WTC11 (cell line): ENCODE results near the gene ITGAL. TPM values are rescaled to one million over a fixed set of nuclear protein-coding genes. Genes with fewer than 3 reads are reported as not detected.
A peak's percentile ranks its signal among the peaks of the same experiment; 100 is the strongest.

Experiments used
- ATAC-seq: fragments of 200-7000 bp; cut with Tn5 transposase; 2 replicates; pipeline ENCODE4 v1.10.0; 2021; ENCODE audit warnings: mild to moderate bottlenecking, moderate library complexity
- CTCF ChIA-PET: fragments of 300-600 bp; sonication (Branson Sonifier 250); formaldehyde crosslinking; loops from one replicate; lab custom pipeline; 2021; ENCODE audit warnings: antibody characterized with exemption; lab: Charles Lee
- POLR2A ChIA-PET: fragments of 350-600 bp; sonication (Branson Sonifier 250); formaldehyde crosslinking; loops from one replicate; lab custom pipeline; 2021; ENCODE audit warnings: antibody characterized with exemption; lab: Charles Lee
- DNase-seq: peaks from one replicate; pipeline ENCODE4 v3.0.0; 2021; ENCODE audit warnings: low spot score
- H3K27ac Mint-ChIP-seq: 2 replicates; pipeline ENCODE4 v1.8.0; 2021; ENCODE audit warnings: mixed read lengths
- H3K27me3 Mint-ChIP-seq: 2 replicates; pipeline ENCODE4 v1.8.0; 2021; ENCODE audit warnings: low read depth, mild to moderate bottlenecking, moderate library complexity, mixed read lengths
- H3K36me3 Mint-ChIP-seq: 2 replicates; pipeline ENCODE4 v1.8.0; 2021; ENCODE audit warnings: mixed read lengths
- H3K4me1 Mint-ChIP-seq: 2 replicates; pipeline ENCODE4 v1.8.0; 2022; ENCODE audit warnings: mixed read lengths
- H3K4me3 Mint-ChIP-seq: 2 replicates; pipeline ENCODE4 v1.8.0; 2021; ENCODE audit warnings: mild to moderate bottlenecking, moderate library complexity, mixed read lengths
- H3K9me3 Mint-ChIP-seq: 2 replicates; pipeline ENCODE4 v1.8.0; 2021; ENCODE audit warnings: mixed read lengths
- ATF2 ChIP-seq: sonication (generic); formaldehyde crosslinking; IDR thresholded peaks from 2 replicates; pipeline ENCODE4 v1.8.1; 2022; ENCODE audit warnings: low read depth, missing genetic modification reagents, borderline replicate concordance
- CBFB ChIP-seq: sonication (generic); formaldehyde crosslinking; IDR thresholded peaks from 2 replicates; pipeline ENCODE4 v1.8.1; 2022; ENCODE audit warnings: mild to moderate bottlenecking, low read depth, missing genetic modification reagents
- CREB1 ChIP-seq: sonication (generic); formaldehyde crosslinking; IDR thresholded peaks from 2 replicates; pipeline ENCODE4 v1.8.0; 2023; ENCODE audit warnings: mild to moderate bottlenecking, missing genetic modification reagents
- CTCF ChIP-seq: fragments of 200-600 bp; IDR thresholded peaks from 2 replicates; pipeline ENCODE4 v1.8.0; 2022; ENCODE audit warnings: antibody characterized with exemption
- E2F1 ChIP-seq: sonication (generic); formaldehyde crosslinking; IDR thresholded peaks from 2 replicates; pipeline ENCODE4 v1.8.0; 2022; ENCODE audit warnings: mild to moderate bottlenecking, missing genetic modification reagents
- E2F4 ChIP-seq: sonication (generic); formaldehyde crosslinking; IDR thresholded peaks from 2 replicates; pipeline ENCODE4 v1.8.1; 2022; ENCODE audit warnings: low read depth, mild to moderate bottlenecking, moderate library complexity, missing genetic modification reagents, borderline replicate concordance
- E2F5 ChIP-seq: sonication (generic); formaldehyde crosslinking; IDR thresholded peaks from 2 replicates; pipeline ENCODE4 v1.8.1; 2022; ENCODE audit warnings: mild to moderate bottlenecking, moderate library complexity, missing genetic modification reagents
- EMX1 ChIP-seq: fragments of 250-450 bp; sonication (Bioruptor Pico); IDR thresholded peaks from 2 replicates; pipeline ENCODE4 v1.8.0; 2021; ENCODE audit warnings: mild to moderate bottlenecking
- ESRRA ChIP-seq: sonication (generic); formaldehyde crosslinking; IDR thresholded peaks from 2 replicates; pipeline ENCODE4 v1.8.1; 2022; ENCODE audit warnings: mild to moderate bottlenecking, missing genetic modification reagents, borderline replicate concordance
- FOXP1 ChIP-seq: sonication (generic); formaldehyde crosslinking; IDR thresholded peaks from 2 replicates; pipeline ENCODE4 v1.8.0; 2022; ENCODE audit warnings: missing genetic modification reagents, mild to moderate bottlenecking, moderate library complexity, borderline replicate concordance
- HMGA2 ChIP-seq: fragments of 250-450 bp; sonication (Bioruptor Pico); IDR thresholded peaks from 2 replicates; pipeline ENCODE4 v1.4.0; 2021; ENCODE audit warnings: mild to moderate bottlenecking, moderate library complexity
- HMGXB4 ChIP-seq: sonication (generic); formaldehyde crosslinking; IDR thresholded peaks from 2 replicates; pipeline ENCODE4 v1.8.1; 2023; ENCODE audit warnings: mild to moderate bottlenecking, moderate library complexity, missing genetic modification reagents
- JUN ChIP-seq: sonication (generic); formaldehyde crosslinking; IDR thresholded peaks from 2 replicates; pipeline ENCODE4 v1.8.0; 2023; ENCODE audit warnings: mild to moderate bottlenecking, missing genetic modification reagents
- MAX ChIP-seq: sonication (generic); formaldehyde crosslinking; IDR thresholded peaks from 2 replicates; pipeline ENCODE4 v1.8.0; 2022; ENCODE audit warnings: mild to moderate bottlenecking, missing genetic modification reagents
- MLX ChIP-seq: sonication (generic); formaldehyde crosslinking; IDR thresholded peaks from 2 replicates; pipeline ENCODE4 v1.8.1; 2023; ENCODE audit warnings: mild to moderate bottlenecking, missing genetic modification reagents, moderate library complexity
- MXD4 ChIP-seq: fragments of 250-450 bp; sonication (Bioruptor Pico); IDR thresholded peaks from 2 replicates; pipeline ENCODE4 v1.8.0; 2021; ENCODE audit warnings: mild to moderate bottlenecking, moderate library complexity, borderline replicate concordance
- NFE2L1 ChIP-seq: sonication (generic); formaldehyde crosslinking; IDR thresholded peaks from 2 replicates; pipeline ENCODE4 v1.8.1; 2023; ENCODE audit warnings: missing genetic modification reagents
- NR2C2 ChIP-seq: sonication (generic); formaldehyde crosslinking; IDR thresholded peaks from 2 replicates; pipeline ENCODE4 v1.8.0; 2022; ENCODE audit warnings: mild to moderate bottlenecking, missing genetic modification reagents
- OVOL2 ChIP-seq: fragments of 250-450 bp; sonication (Bioruptor Pico); IDR thresholded peaks from 2 replicates; pipeline ENCODE4 v1.9.0; 2021; ENCODE audit warnings: mild to moderate bottlenecking, borderline replicate concordance
- PRRX2 ChIP-seq: fragments of 250-450 bp; sonication (Bioruptor Pico); IDR thresholded peaks from 2 replicates; pipeline ENCODE4 v1.8.0; 2021; ENCODE audit warnings: mild to moderate bottlenecking
- SP1 ChIP-seq: sonication (generic); formaldehyde crosslinking; conservative IDR thresholded peaks from 2 replicates; pipeline ENCODE4 v1.8.1; 2022; ENCODE audit warnings: missing genetic modification reagents
- TP53 ChIP-seq: sonication (generic); formaldehyde crosslinking; IDR thresholded peaks from 2 replicates; pipeline ENCODE4 v1.8.1; 2023; ENCODE audit warnings: mild to moderate bottlenecking, missing genetic modification reagents
- ZNF138 ChIP-seq: sonication (generic); formaldehyde crosslinking; conservative IDR thresholded peaks from 2 replicates; pipeline ENCODE4 v1.8.1; 2022; ENCODE audit warnings: mild to moderate bottlenecking, moderate library complexity, missing genetic modification reagents
- ZNF232 ChIP-seq: sonication (generic); formaldehyde crosslinking; IDR thresholded peaks from 2 replicates; pipeline ENCODE4 v1.8.0; 2022; ENCODE audit warnings: mild to moderate bottlenecking, missing genetic modification reagents
- ZNF425 ChIP-seq: fragments of 250-450 bp; sonication (Bioruptor Pico); conservative IDR thresholded peaks from 2 replicates; pipeline ENCODE4 v1.9.0; 2021; ENCODE audit warnings: mild to moderate bottlenecking
- total RNA-seq: library from RNA; stranded (reverse); gene quantifications from 3 replicates; pipeline ENCODE4 v1.2.3, GENCODE V29; 2021

Gene ITGAL
- total RNA-seq, 1 experiment from 2014 or later, result 1.0 TPM

GRCh38 chr16:30526823-30527634 is 54.5 kb downstream of the ITGAL start:
- POLR2A ChIA-PET, result interaction anchor here (0.9 to 1.1 kb wide), 7 partner anchors 9 to 649 kb away, joined by 3 to 9 read pairs (median 3); partner anchors contain the start of genes ZNF688 and ZNF764
- no peaks in the 10 kb centered on the region for H3K9me3 Mint-ChIP-seq
- peaks cover 16% of the 10 kb centered on the region for H3K4me1 Mint-ChIP-seq
- peak overlapping the region; percentile 84 for H3K27ac Mint-ChIP-seq
- DNase-seq, result peak; percentile 99
- peaks cover 11% of the 10 kb centered on the region; the same call in 1 of the 2 replicates for H3K36me3 Mint-ChIP-seq
- H3K4me3 Mint-ChIP-seq, result peak overlapping the region; percentile 65
- H3K27me3 Mint-ChIP-seq, result no peaks in the 10 kb centered on the region
- ATAC-seq, result peak; percentile 91
- CTCF ChIA-PET, result interaction anchor here (0.6 to 3.5 kb wide), 8 partner anchors 9 to 103 kb away, joined by 3 to 20 read pairs (median 4); partner anchors contain the start of gene DCTPP1
- TF ChIP-seq CREB1 (CRISPR knock-in tag) (no peak), HMGA2 (no peak), ZNF232 (CRISPR knock-in tag) (peak; percentile 70; the same call in 1 of the 2 replicates), HMGXB4 (CRISPR knock-in tag) (peak; percentile 70; the same call in 1 of the 2 replicates), FOXP1 (CRISPR knock-in tag) (no peak), MAX (no peak; the same call in none of the 2 replicates), JUN (CRISPR knock-in tag) (no peak), NFE2L1 (CRISPR knock-in tag) (no peak), E2F1 (CRISPR knock-in tag) (no peak), CTCF (no peak), E2F5 (peak; percentile 51; the same call in 1 of the 2 replicates), MXD4 (CRISPR knock-in tag) (no peak), E2F4 (CRISPR knock-in tag) (no peak), ZNF425 (CRISPR knock-in tag) (no peak), NR2C2 (CRISPR knock-in tag) (no peak), ATF2 (CRISPR knock-in tag) (no peak), ZNF138 (CRISPR knock-in tag) (no peak), ESRRA (CRISPR knock-in tag) (peak; percentile 68; the same call in 1 of the 2 replicates), TP53 (CRISPR knock-in tag) (no peak), PRRX2 (CRISPR knock-in tag) (no peak), SP1 (CRISPR knock-in tag) (0 out of 2 replicates have a peak, but pooled peaks have one; percentile 36), CBFB (CRISPR knock-in tag) (no peak), OVOL2 (0 out of 2 replicates have a peak, but pooled peaks have one; percentile 39), EMX1 (no peak), MLX (CRISPR knock-in tag) (no peak)
